Nephron (organoid): ENCODE results near the gene ISL2.

Source experiments
- H3K27ac Mint-ChIP-seq, 3 experiments: 2 replicates each; pipeline ENCODE4 v1.8.0; 2020; ENCODE audit warnings: mixed read lengths in 3 of 3, mild to moderate bottlenecking in 2 of 3, moderate library complexity in 1 of 3
- H3K27me3 Mint-ChIP-seq: 2 replicates; pipeline ENCODE4 v1.8.0; 2021; ENCODE audit warnings: low read depth, mild to moderate bottlenecking, moderate library complexity, mixed read lengths
- H3K36me3 Mint-ChIP-seq: 2 replicates; pipeline ENCODE4 v1.8.0; 2020; ENCODE audit warnings: low read depth, mixed read lengths
- H3K4me1 Mint-ChIP-seq: 2 replicates; pipeline ENCODE4 v1.8.0; 2020; ENCODE audit warnings: mixed read lengths
- H3K4me3 Mint-ChIP-seq, 3 experiments: 2 replicates each; pipeline ENCODE4 v1.8.0; 2020; ENCODE audit warnings: mild to moderate bottlenecking in 3 of 3, mixed read lengths in 3 of 3, moderate library complexity in 2 of 3
- H3K9me3 Mint-ChIP-seq: 2 replicates; pipeline ENCODE4 v1.8.0; 2020; ENCODE audit warnings: mixed read lengths
- TF ChIP-seq, protein P1 (sequence below), 3 experiments: fragments of 200-600 bp; sonication (generic); IDR thresholded peaks; one replicate each; pipeline ENCODE4 v1.5.0; 2021; ENCODE audit warnings: antibody characterized with exemption in 3 of 3; ENCODE audit not compliant: unreplicated experiment in 3 of 3

ISL2 gene

DNA sequence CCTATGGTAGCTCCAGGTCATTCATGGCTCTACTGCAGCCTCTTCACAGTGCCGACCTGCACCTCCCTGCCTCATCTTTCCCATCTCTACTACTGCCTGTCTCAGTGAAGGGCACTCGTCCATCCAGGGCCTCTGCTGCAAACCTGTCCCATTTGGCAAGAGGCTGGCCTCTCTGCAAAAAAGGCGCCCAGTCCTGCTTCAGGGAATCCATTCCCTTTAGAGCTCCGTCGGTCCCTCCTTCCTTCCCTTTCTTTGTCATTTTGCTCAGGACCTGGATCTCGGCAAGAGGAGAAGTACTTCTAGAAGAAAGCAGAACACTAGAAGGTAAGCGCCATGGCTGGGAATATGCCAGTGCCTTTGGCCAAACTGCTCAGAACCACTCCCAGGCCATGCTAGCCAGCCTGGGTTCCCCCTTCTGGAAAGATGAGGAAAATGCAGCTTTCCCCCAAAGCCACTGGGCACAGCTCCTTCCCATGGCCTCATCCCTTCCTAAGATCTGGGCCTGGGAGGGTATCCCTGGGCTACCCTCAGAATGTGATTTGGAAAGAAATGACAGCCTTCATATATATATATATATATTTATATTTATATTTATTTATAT is 6.4 kb upstream of the ISL2 start:
- Mint-ChIP-seq H3K4me1 (peaks cover 1% of the 10 kb centered on the region), H3K9me3 (peaks cover 3% of the 10 kb centered on the region), H3K27ac (no peak overlapping the region), H3K4me3 (no peak overlapping the region), H3K27me3 (peaks cover 90% of the 10 kb centered on the region), H3K36me3 (no peaks in the 10 kb centered on the region)
- TF ChIP-seq, protein P1, sequence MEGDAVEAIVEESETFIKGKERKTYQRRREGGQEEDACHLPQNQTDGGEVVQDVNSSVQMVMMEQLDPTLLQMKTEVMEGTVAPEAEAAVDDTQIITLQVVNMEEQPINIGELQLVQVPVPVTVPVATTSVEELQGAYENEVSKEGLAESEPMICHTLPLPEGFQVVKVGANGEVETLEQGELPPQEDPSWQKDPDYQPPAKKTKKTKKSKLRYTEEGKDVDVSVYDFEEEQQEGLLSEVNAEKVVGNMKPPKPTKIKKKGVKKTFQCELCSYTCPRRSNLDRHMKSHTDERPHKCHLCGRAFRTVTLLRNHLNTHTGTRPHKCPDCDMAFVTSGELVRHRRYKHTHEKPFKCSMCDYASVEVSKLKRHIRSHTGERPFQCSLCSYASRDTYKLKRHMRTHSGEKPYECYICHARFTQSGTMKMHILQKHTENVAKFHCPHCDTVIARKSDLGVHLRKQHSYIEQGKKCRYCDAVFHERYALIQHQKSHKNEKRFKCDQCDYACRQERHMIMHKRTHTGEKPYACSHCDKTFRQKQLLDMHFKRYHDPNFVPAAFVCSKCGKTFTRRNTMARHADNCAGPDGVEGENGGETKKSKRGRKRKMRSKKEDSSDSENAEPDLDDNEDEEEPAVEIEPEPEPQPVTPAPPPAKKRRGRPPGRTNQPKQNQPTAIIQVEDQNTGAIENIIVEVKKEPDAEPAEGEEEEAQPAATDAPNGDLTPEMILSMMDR (IDR thresholded peaks at IDR 0.05; ENCODE audit: unreplicated experiment in 3 of 3) = peak; percentile 26 to 45 (median 43)

DNA sequence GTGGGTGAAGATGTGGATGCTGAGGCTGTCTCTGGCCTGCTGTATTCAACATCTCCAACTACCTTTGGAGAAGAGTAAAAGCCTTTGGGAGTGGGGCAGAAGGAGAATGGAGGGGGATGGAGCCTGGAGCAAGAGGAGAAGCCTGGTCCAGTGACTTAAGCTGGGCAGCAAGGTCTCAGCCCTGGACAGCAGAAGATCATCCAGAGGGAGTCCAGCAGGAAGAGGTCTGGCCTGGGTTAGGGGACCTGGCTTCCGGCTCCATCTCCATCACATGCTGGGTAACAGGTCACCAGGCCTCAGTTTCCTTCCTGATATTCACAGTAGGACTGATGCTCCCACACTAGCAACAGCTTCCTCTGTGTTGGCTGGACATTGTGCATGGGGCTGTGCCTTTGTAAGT is 3.8 kb upstream of the ISL2 start:
- Mint-ChIP-seq H3K4me3 (no peak overlapping the region), H3K27me3 (peaks cover 94% of the 10 kb centered on the region), H3K36me3 (no peaks in the 10 kb centered on the region), H3K4me1 (peaks cover 18% of the 10 kb centered on the region), H3K27ac (no peak overlapping the region), H3K9me3 (peaks cover 3% of the 10 kb centered on the region)
- TF ChIP-seq, protein P1 (IDR thresholded peaks at IDR 0.05; ENCODE audit: unreplicated experiment in 3 of 3) = no peak

DNA sequence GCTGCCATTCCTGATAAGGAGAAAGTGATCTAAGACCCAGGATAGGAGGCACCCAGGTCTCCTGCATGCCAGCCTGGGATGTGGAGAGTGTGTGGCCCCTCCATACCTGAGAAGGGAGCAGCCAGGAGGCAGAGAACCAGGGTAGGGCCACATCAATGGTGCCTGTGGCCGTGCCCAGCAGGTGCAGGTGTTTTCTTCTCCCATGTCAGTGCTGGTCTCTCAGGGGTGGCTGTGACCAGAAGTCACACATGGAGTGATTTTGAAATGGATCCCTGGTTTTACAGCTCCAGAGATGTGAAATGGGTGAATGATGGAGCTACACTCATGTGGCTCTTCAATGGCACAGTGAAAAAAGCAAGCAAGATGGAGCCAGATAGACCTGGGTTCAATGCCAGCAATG is 3.3 kb upstream of the ISL2 start:
- Mint-ChIP-seq H3K27ac (no peak overlapping the region), H3K36me3 (no peaks in the 10 kb centered on the region), H3K27me3 (peaks cover 90% of the 10 kb centered on the region), H3K4me3 (no peak overlapping the region), H3K9me3 (peaks cover 3% of the 10 kb centered on the region), H3K4me1 (peaks cover 19% of the 10 kb centered on the region)
- TF ChIP-seq, protein P1 (IDR thresholded peaks at IDR 0.05; ENCODE audit: unreplicated experiment in 3 of 3) = no peak

DNA sequence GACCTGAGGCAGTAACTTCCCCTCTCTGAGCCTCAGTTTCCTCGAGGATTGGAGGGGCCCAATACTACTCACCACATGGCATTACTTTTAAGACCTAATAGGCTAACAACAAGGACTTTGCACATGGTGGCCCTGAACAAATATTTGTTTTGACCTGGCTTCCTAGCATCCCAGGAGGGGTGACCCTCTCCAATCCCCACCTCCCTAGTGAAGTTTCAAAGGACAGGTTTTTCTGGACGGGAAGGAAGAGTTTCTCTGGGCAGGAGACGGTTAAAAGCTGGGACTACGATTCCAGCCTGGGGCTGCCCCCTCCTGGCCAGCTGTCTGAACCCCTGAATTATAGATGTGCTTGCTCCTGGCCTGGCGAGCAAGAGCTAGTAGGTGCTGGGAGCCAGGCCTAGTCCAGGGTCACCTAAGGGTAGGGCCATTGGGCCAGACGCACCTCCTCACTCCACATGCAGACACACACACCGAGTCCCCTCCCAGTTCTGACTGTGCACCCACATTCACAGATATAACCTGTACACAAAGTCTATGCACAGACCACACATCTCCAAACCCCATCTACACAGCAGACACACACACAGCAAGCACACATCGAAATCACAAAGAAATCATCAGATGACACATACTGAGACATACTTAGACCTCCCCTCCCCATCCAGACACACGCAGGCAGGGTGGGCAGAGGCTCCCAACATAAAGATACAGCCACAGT is 2.7 kb upstream of the ISL2 start:
- Mint-ChIP-seq H3K9me3 (peaks cover 3% of the 10 kb centered on the region), H3K27ac (no peak overlapping the region), H3K4me3 (peak overlapping the region in 2 of 3 experiments; percentile 7 to 16), H3K4me1 (peaks cover 24% of the 10 kb centered on the region), H3K36me3 (no peaks in the 10 kb centered on the region), H3K27me3 (peaks cover 90% of the 10 kb centered on the region)
- TF ChIP-seq, protein P1 (IDR thresholded peaks at IDR 0.05; ENCODE audit: unreplicated experiment in 3 of 3) = peak in 1 of 3 experiments; percentile 21

DNA sequence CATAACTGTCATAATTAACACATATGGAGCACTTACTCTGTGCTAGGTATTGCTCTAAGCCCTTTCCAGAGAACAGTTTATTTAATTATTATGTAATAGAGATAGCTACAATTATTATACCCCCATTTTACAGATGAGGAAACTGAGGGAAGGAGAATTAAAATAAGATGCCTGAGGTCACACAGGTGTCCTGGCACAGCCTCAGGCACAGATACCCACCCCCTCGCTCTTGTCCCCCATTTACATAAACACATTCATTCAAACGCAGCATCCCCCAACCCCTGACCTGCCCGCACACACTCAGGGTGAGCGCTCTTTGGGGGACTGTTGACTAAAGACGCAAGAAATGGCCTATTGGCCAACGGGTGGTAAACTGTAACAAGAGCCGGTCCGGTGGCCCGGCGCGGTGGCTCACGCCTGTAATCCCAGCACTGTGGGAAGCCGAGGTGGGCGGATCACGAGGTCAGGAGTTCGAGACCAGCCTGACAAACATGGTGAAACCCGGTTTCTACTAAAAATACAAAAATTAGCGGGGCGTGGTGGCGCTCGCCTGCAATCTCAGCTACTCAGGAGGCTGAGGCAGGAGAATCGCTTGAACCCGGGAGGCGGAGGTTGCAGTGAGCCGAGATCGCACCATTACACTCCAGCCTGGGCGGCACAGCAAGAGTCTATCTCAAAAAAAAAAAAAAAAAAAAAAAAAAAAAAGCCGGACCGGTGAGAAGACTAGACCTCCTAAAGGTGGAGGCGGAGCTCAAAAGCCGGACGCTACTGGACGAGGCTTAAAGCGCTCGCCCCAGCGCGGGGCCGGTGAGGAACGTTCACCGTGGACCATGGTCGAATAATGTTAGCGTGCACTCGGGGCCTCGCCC is 1.9 kb upstream of the ISL2 start:
- H3K36me3 Mint-ChIP-seq = no peaks in the 10 kb centered on the region
- peaks cover 3% of the 10 kb centered on the region for H3K9me3 Mint-ChIP-seq
- H3K4me3 Mint-ChIP-seq = peak overlapping the region; percentile 70 to 88 (median 78)
- H3K27me3 Mint-ChIP-seq = peaks cover 90% of the 10 kb centered on the region
- H3K4me1 Mint-ChIP-seq = peaks cover 25% of the 10 kb centered on the region
- no peak overlapping the region for H3K27ac Mint-ChIP-seq
- TF ChIP-seq, protein P1 (IDR thresholded peaks at IDR 0.05; ENCODE audit: unreplicated experiment in 3 of 3) = no peak
